IMR-90 (cell line): ENCODE measurements around the gene ZMYND11. TPM values are rescaled to one million over a fixed set of nuclear protein-coding genes. Genes with fewer than 3 reads are reported as not detected.

Experiments used
- ATAC-seq: fragments of 200-7000 bp; cut with Tn5 transposase; 2 replicates; pipeline ENCODE4 v1.9.1; 2020; ENCODE audit warnings: low read depth, mild to moderate bottlenecking, moderate library complexity
- BruUV-seq: library from RNA; stranded (reverse); fragments of 400-500 nt; replicated peaks from 2 replicates; lab custom pipeline; 2021; lab: Mats Ljungman, UMichigan
- CTCF ChIA-PET: fragments of 300-600 bp; formaldehyde crosslinking; extraction: SDS; loops from one replicate; lab custom pipeline; 2021; ENCODE audit warnings: antibody characterized with exemption; lab: Yijun Ruan, JAX
- POLR2A ChIA-PET: fragments of 300-600 bp; sonication (Branson Sonifier 250); formaldehyde crosslinking; loops from one replicate; lab custom pipeline; 2022; ENCODE audit warnings: antibody characterized with exemption; ENCODE audit not compliant: unreplicated experiment; lab: Charles Lee
- DNase-seq: peaks from one replicate; pipeline ENCODE4 v3.0.0; 2013
- H2AFZ ChIP-seq: replicated peaks from 2 replicates; pipeline ENCODE3; 2013; ENCODE audit warnings: low read length, mild to moderate bottlenecking; ENCODE audit not compliant: poor library complexity
- H2AK5ac ChIP-seq: 2 replicates; pipeline ENCODE4 v1.6.1; 2013; ENCODE audit warnings: low read depth, low read length, inconsistent platforms
- H2AK9ac ChIP-seq: replicated peaks from 2 replicates; pipeline ENCODE3; 2013; ENCODE audit warnings: mild to moderate bottlenecking, low read depth, low read length, moderate library complexity; ENCODE audit not compliant: poor library complexity
- H2BK120ac ChIP-seq: 2 replicates; pipeline ENCODE4 v1.6.1; 2013; ENCODE audit warnings: low read depth, low read length, inconsistent platforms
- H2BK15ac ChIP-seq: 3 replicates; pipeline ENCODE4 v1.6.1; 2013; ENCODE audit warnings: low read depth, low read length, inconsistent platforms
- H2BK20ac ChIP-seq: 2 replicates; pipeline ENCODE4 v1.6.1; 2013; ENCODE audit warnings: low read depth, mild to moderate bottlenecking, inconsistent platforms, low read length, moderate library complexity
- H2BK5ac ChIP-seq: 2 replicates; pipeline ENCODE4 v1.6.1; 2013; ENCODE audit warnings: mild to moderate bottlenecking, low read depth, low read length, inconsistent platforms; ENCODE audit not compliant: poor library complexity, severe bottlenecking
- H3K14ac ChIP-seq: replicated peaks from 2 replicates; pipeline ENCODE4 v1.6.1; 2013; ENCODE audit warnings: low read depth, low read length, inconsistent platforms
- H3K18ac ChIP-seq: 2 replicates; pipeline ENCODE4 v1.6.1; 2013; ENCODE audit warnings: low read depth, low read length, control low read depth
- H3K23ac ChIP-seq: 2 replicates; pipeline ENCODE4 v1.6.1; 2013; ENCODE audit warnings: low read depth, low read length, inconsistent platforms
- H3K27ac ChIP-seq: 2 replicates; pipeline ENCODE4 v1.5.1; 2013; ENCODE audit warnings: mild to moderate bottlenecking, control low read depth, low read length; ENCODE audit not compliant: insufficient read depth
- H3K27me3 ChIP-seq: 2 replicates; pipeline ENCODE4 v1.6.1; 2013; ENCODE audit warnings: low read length; ENCODE audit not compliant: control insufficient read depth, insufficient read depth
- H3K36me3 ChIP-seq: 2 replicates; pipeline ENCODE4 v1.6.1; 2013; ENCODE audit warnings: low read length, mixed read lengths; ENCODE audit not compliant: control insufficient read depth, insufficient read depth
- H3K4ac ChIP-seq: 2 replicates; pipeline ENCODE4 v1.6.1; 2013; ENCODE audit warnings: low read depth, low read length, inconsistent platforms
- H3K4me1 ChIP-seq: 2 replicates; pipeline ENCODE4 v1.6.1; 2013; ENCODE audit warnings: low read length, mixed read lengths; ENCODE audit not compliant: control insufficient read depth, insufficient read depth
- H3K4me2 ChIP-seq: 2 replicates; pipeline ENCODE4 v1.6.1; 2013; ENCODE audit warnings: low read depth, mild to moderate bottlenecking, control low read depth, low read length, moderate library complexity
- H3K4me3 ChIP-seq: 2 replicates; pipeline ENCODE4 v1.5.1; 2013; ENCODE audit warnings: low read depth, mild to moderate bottlenecking, control low read depth, low read length, moderate library complexity; ENCODE audit not compliant: insufficient read depth
- H3K56ac ChIP-seq: 2 replicates; pipeline ENCODE4 v1.6.1; 2013; ENCODE audit warnings: low read length, inconsistent platforms; ENCODE audit not compliant: insufficient read depth; ENCODE audit errors: extremely low read depth
- H3K79me1 ChIP-seq, 2 experiments: 2 replicates each; pipeline ENCODE4 v1.6.1; 2013; ENCODE audit warnings: low read length in 2 of 2, inconsistent platforms in 1 of 2, low read depth in 1 of 2
- H3K9ac ChIP-seq: 2 replicates; pipeline ENCODE4 v1.6.1; 2013; ENCODE audit warnings: low read depth, low read length, control low read depth
- H3K9me1 ChIP-seq: 2 replicates; pipeline ENCODE4 v1.6.1; 2013; ENCODE audit warnings: low read length, inconsistent platforms; ENCODE audit not compliant: insufficient read depth
- H3K9me3 ChIP-seq: 2 replicates; pipeline ENCODE4 v1.6.1; 2013; ENCODE audit warnings: low read length; ENCODE audit not compliant: control insufficient read depth, insufficient read depth
- H4K20me1 ChIP-seq: 2 replicates; pipeline ENCODE4 v1.6.1; 2013; ENCODE audit warnings: low read length, inconsistent platforms; ENCODE audit not compliant: insufficient read depth
- H4K5ac ChIP-seq: 2 replicates; pipeline ENCODE4 v1.6.1; 2013; ENCODE audit warnings: mild to moderate bottlenecking, low read depth, low read length, control low read depth
- H4K8ac ChIP-seq, 2 experiments: 2 replicates each; pipeline ENCODE4 v1.6.1; 2013; ENCODE audit warnings: low read depth in 2 of 2, low read length in 2 of 2, control low read depth in 1 of 2, inconsistent platforms in 1 of 2
- H4K91ac ChIP-seq: 2 replicates; pipeline ENCODE4 v1.6.1; 2013; ENCODE audit warnings: low read depth, low read length, inconsistent platforms; ENCODE audit not compliant: insufficient read depth
- BHLHE40 ChIP-seq: fragments of 150-350 bp; IDR thresholded peaks from 2 replicates; pipeline ENCODE4 v1.6.1; 2016; ENCODE audit warnings: mild to moderate bottlenecking, low read depth, low read length
- CEBPB ChIP-seq: IDR thresholded peaks from 2 replicates; pipeline ENCODE4 v1.6.1; 2012; ENCODE audit warnings: low read depth, low read length, improper control_type of control experiment
- CHD1 ChIP-seq: IDR thresholded peaks from 2 replicates; pipeline ENCODE4 v1.6.1; 2012; ENCODE audit warnings: low read depth, low read length, improper control_type of control experiment
- CTCF ChIP-seq: conservative IDR thresholded peaks from 2 replicates; pipeline ENCODE4 v1.5.1; 2012; ENCODE audit warnings: mild to moderate bottlenecking, low read depth, low read length, improper control_type of control experiment
- ELK1 ChIP-seq: fragments of 150-350 bp; IDR thresholded peaks from 2 replicates; pipeline ENCODE4 v1.6.1; 2016; ENCODE audit warnings: low read depth, mild to moderate bottlenecking, low read length, moderate library complexity, borderline replicate concordance
- FOS ChIP-seq: fragments of 150-350 bp; IDR thresholded peaks from 2 replicates; pipeline ENCODE4 v1.6.1; 2016; ENCODE audit warnings: low read depth, low read length
- MAFK ChIP-seq: IDR thresholded peaks from 2 replicates; pipeline ENCODE4 v1.6.1; 2012; ENCODE audit warnings: low read depth, low read length, improper control_type of control experiment
- MAZ ChIP-seq: IDR thresholded peaks from 2 replicates; pipeline ENCODE4 v1.6.1; 2012; ENCODE audit warnings: low read depth, mild to moderate bottlenecking, low read length, improper control_type of control experiment, moderate library complexity, borderline replicate concordance
- MXI1 ChIP-seq: IDR thresholded peaks from 2 replicates; pipeline ENCODE4 v1.6.1; 2012; ENCODE audit warnings: low read depth, mild to moderate bottlenecking, low read length, moderate library complexity, borderline replicate concordance
- NFE2L2 ChIP-seq: fragments of 150-350 bp; IDR thresholded peaks from 2 replicates; pipeline ENCODE4 v1.6.1; 2016; ENCODE audit warnings: low read depth, mild to moderate bottlenecking, low read length
- POLR2A ChIP-seq: IDR thresholded peaks from 2 replicates; pipeline ENCODE4 v1.6.1; 2012; ENCODE audit warnings: mild to moderate bottlenecking, low read depth, low read length
- RAD21 ChIP-seq: IDR thresholded peaks from 2 replicates; pipeline ENCODE4 v1.6.1; 2012; ENCODE audit warnings: low read length, improper control_type of control experiment
- RCOR1 ChIP-seq: IDR thresholded peaks from 2 replicates; pipeline ENCODE4 v1.6.1; 2012; ENCODE audit warnings: mild to moderate bottlenecking, low read length, improper control_type of control experiment; ENCODE audit not compliant: insufficient replicate concordance
- RFX5 ChIP-seq: IDR thresholded peaks from 2 replicates; pipeline ENCODE4 v1.8.0; 2012; ENCODE audit warnings: low read depth, mild to moderate bottlenecking, low read length, moderate library complexity
- SMC3 ChIP-seq: fragments of 150-350 bp; IDR thresholded peaks from 2 replicates; pipeline ENCODE4 v1.6.1; 2016; ENCODE audit warnings: low read depth, mild to moderate bottlenecking, antibody characterized with exemption, low read length, moderate library complexity
- USF2 ChIP-seq: fragments of 150-350 bp; IDR thresholded peaks from 2 replicates; pipeline ENCODE4 v1.6.1; 2017; ENCODE audit warnings: mild to moderate bottlenecking, antibody characterized with exemption, low read length, low read depth
- WGBS, 2 experiments: methylation state at CpG; one replicate each; pipeline versions ENCODE4 v1.1.5 to v1.1.7; 2013; ENCODE audit warnings: missing lambda C conversion rate in 2 of 2; ENCODE audit not compliant: insufficient read length in 1 of 2; ENCODE audit errors: extremely low coverage in 2 of 2; 5-methylcytosine and 5-hydroxymethylcytosine counted together
- dilution Hi-C: fragments of 300-500 bp; cut with HindIII; formaldehyde crosslinking; loops from one replicate; pipeline ENCODE4 v1.14.3; 2018; ENCODE audit warnings: low sequenced_read_pairs; ENCODE audit not compliant: unreplicated experiment
- in situ Hi-C: fragments of 300-500 bp; cut with MboI; formaldehyde crosslinking; loops from 3 replicates; pipeline ENCODE4 v1.14.3; 2019; ENCODE audit warnings: low sequenced_read_pairs, inconsistent platforms, mixed read lengths
- intact Hi-C: fragments of 100-400 bp; cut with micrococcal nuclease; formaldehyde crosslinking; loops from 2 replicates; pipeline ENCODE4 v1.10.0; 2022
- polyA plus RNA-seq, 3 experiments: library from polyadenylated mRNA; depleted of rRNA; stranded (reverse); fragments of >200 nt; gene quantifications; 2 replicates each; pipeline ENCODE4 v1.2.3, GENCODE V29; 2012; ENCODE audit warnings: low replicate concordance in 1 of 3
- total RNA-seq: library from RNA; depleted of rRNA; stranded (reverse); fragments of >200 nt; gene quantifications from 2 replicates; pipeline ENCODE4 v1.2.3, GENCODE V29; 2012

The ZMYND11 gene
- total and polyA plus RNA-seq, 2 of the 4 experiments (the other 2 are of a cell fraction), result 39.5 to 72.2 TPM

- H3K9me1 ChIP-seq, result no peaks in the 10 kb centered on the region
- H2AFZ ChIP-seq, result no peak overlapping the region
- BruUV-seq, result no TSS peak
- H3K4me2 ChIP-seq, result no peak overlapping the region
- peaks cover 43% of the 10 kb centered on the region for H3K36me3 ChIP-seq
- H3K23ac ChIP-seq, result no peak overlapping the region
- ATAC-seq (no peak), DNase-seq (no peak)
- intact Hi-C loops, result no loop called here
- in situ Hi-C loops, result no loop called here
- no peak overlapping the region for H2BK15ac ChIP-seq
- H2BK120ac ChIP-seq, result no peak overlapping the region
- H3K9ac ChIP-seq, result no peak overlapping the region
- peaks cover 0 to 3% of the 10 kb centered on the region in 2 experiments; a peak in 1 of 4 replicates for H3K79me1 ChIP-seq
- no peak overlapping the region for H2AK5ac ChIP-seq
- H4K8ac ChIP-seq, result no peak overlapping the region
- no peak overlapping the region for H3K27ac ChIP-seq
- H2BK5ac ChIP-seq, result no peak overlapping the region
- 89% methylated on average over 4 of the region's 15 CpGs; no CpG with 5 or more reads in 1 of the 2 experiments for WGBS, 2 experiments
- H3K18ac ChIP-seq, result no peak overlapping the region
- no peak overlapping the region for H2BK20ac ChIP-seq
- dilution Hi-C loops, result no loop called here
- no peak overlapping the region for H2AK9ac ChIP-seq
- no peak for TF ChIP-seq POLR2A
- no peak for TF ChIP-seq CHD1
- no peak for TF ChIP-seq MXI1
- TF ChIP-seq MAFK, result no peak
- no peak for TF ChIP-seq RAD21
- TF ChIP-seq USF2, result no peak
- TF ChIP-seq SMC3, result no peak
- TF ChIP-seq CTCF, result no peak
- no peak for TF ChIP-seq NFE2L2
- TF ChIP-seq MAZ, result no peak
- TF ChIP-seq BHLHE40, result no peak
- TF ChIP-seq FOS, result no peak
- no peak for TF ChIP-seq RFX5
- no peak for TF ChIP-seq ELK1
- no peak for TF ChIP-seq CEBPB
- TF ChIP-seq RCOR1, result no peak
- no peaks in the 10 kb centered on the region for H3K9me3 ChIP-seq
- no peak overlapping the region for H4K5ac ChIP-seq
- H3K4me1 ChIP-seq, result no peaks in the 10 kb centered on the region
- H4K20me1 ChIP-seq, result no peaks in the 10 kb centered on the region
- CTCF ChIA-PET, result no interaction called here
- no peaks in the 10 kb centered on the region for H3K27me3 ChIP-seq
- no peak overlapping the region for H3K4ac ChIP-seq
- POLR2A ChIA-PET, result no interaction called here
- H3K56ac ChIP-seq, result no peak overlapping the region
- no peak overlapping the region for H3K4me3 ChIP-seq
- no peak overlapping the region for H4K91ac ChIP-seq
- no peak overlapping the region for H3K14ac ChIP-seq
These were observed 113.1 kb downstream of the ZMYND11 start for GRCh38 chr10:248307-248706.
